Measurements from ENCODE around the gene MPLKIP. TPM values are rescaled to one million over a fixed set of nuclear protein-coding genes. Genes with fewer than 3 reads are reported as not detected.

MPLKIP gene
- polyA plus RNA-seq, 1 experiment, result 13.1 TPM

- no peaks in the 10 kb centered on the region for H3K27me3 ChIP-seq (ENCODE audit: control insufficient read depth, insufficient read depth, low read length)
- CTCF ChIA-PET, result interaction anchor here (1.0 kb wide), 1 partner anchor 26 kb away, joined by 3 read pairs; no protein-coding TSS in a partner anchor
- no peak for DNase-seq (ENCODE audit: low read depth)
- POLR2A ChIA-PET, result no interaction called here
- TF ChIP-seq CTCF (IDR thresholded peaks at IDR 0.05; ENCODE audit: insufficient read depth, low read depth, low read length), result no peak
- no peak overlapping the region for H3K4me3 ChIP-seq (ENCODE audit: low read depth, low read length)
- H3K36me3 ChIP-seq (ENCODE audit: control insufficient read depth, insufficient read depth, low read length), result no peaks in the 10 kb centered on the region
These were observed 33.2 kb downstream of the MPLKIP start for GRCh38 chr7:40101201-40101600.

GRCh38 chr7:40099837-40100236 lies 34.6 kb downstream of the MPLKIP start:
- no peak for TF ChIP-seq CTCF (IDR thresholded peaks at IDR 0.05; ENCODE audit: insufficient read depth, low read depth, low read length)
- POLR2A ChIA-PET, result no interaction called here
- DNase-seq (ENCODE audit: low read depth), result no peak
- CTCF ChIA-PET, result no interaction called here
- no peaks in the 10 kb centered on the region; the same call in 1 of the 2 replicates for H3K36me3 ChIP-seq (ENCODE audit: control insufficient read depth, insufficient read depth, low read length)
- no peaks in the 10 kb centered on the region for H3K27me3 ChIP-seq (ENCODE audit: control insufficient read depth, insufficient read depth, low read length)
- H3K4me3 ChIP-seq (ENCODE audit: low read depth, low read length), result no peak overlapping the region

- DNase-seq (ENCODE audit: low read depth), result no peak
- POLR2A ChIA-PET, result no interaction called here
- TF ChIP-seq CTCF (IDR thresholded peaks at IDR 0.05; ENCODE audit: insufficient read depth, low read depth, low read length), result no peak
- CTCF ChIA-PET, result no interaction called here
- Histone ChIP-seq H3K36me3 (ENCODE audit: control insufficient read depth, insufficient read depth, low read length) (peaks cover 8% of the 10 kb centered on the region), H3K27me3 (ENCODE audit: control insufficient read depth, insufficient read depth, low read length) (no peaks in the 10 kb centered on the region), H3K4me3 (ENCODE audit: low read depth, low read length) (no peak overlapping the region)
These were observed 35.6 kb downstream of the MPLKIP start for GRCh38 chr7:40098810-40099209.

- ChIA-PET CTCF (no interaction called here), POLR2A (no interaction called here)
- TF ChIP-seq CTCF (IDR thresholded peaks at IDR 0.05; ENCODE audit: insufficient read depth, low read depth, low read length), result no peak
- Histone ChIP-seq H3K27me3 (ENCODE audit: control insufficient read depth, insufficient read depth, low read length) (no peaks in the 10 kb centered on the region), H3K36me3 (ENCODE audit: control insufficient read depth, insufficient read depth, low read length) (peaks cover 10% of the 10 kb centered on the region), H3K4me3 (ENCODE audit: low read depth, low read length) (no peak overlapping the region)
- no peak for DNase-seq (ENCODE audit: low read depth)
These were observed 36.7 kb downstream of the MPLKIP start for GRCh38 chr7:40097728-40098127.

GRCh38 chr7:40095695-40096327 lies 38.6 kb downstream of the MPLKIP start:
- no peak for TF ChIP-seq CTCF (IDR thresholded peaks at IDR 0.05; ENCODE audit: insufficient read depth, low read depth, low read length)
- DNase-seq (ENCODE audit: low read depth), result no peak
- Histone ChIP-seq H3K27me3 (ENCODE audit: control insufficient read depth, insufficient read depth, low read length) (no peaks in the 10 kb centered on the region), H3K36me3 (ENCODE audit: control insufficient read depth, insufficient read depth, low read length) (peaks cover 10% of the 10 kb centered on the region), H3K4me3 (ENCODE audit: low read depth, low read length) (no peak overlapping the region)
- ChIA-PET POLR2A (no interaction called here), CTCF (interaction anchor here (0.6 to 0.7 kb wide), 2 partner anchors 16 to 200 kb away, joined by 3 to 5 read pairs; no protein-coding TSS in a partner anchor)

Measured in BJ (cell line).